ENCODE results near the gene REPS2.

REPS2 gene

GRCh38 chrX:17014216-17014615 lies 67.8 kb downstream of the REPS2 start:
- H3K4me3 ChIP-seq (ENCODE audit: low read length): no peak overlapping the region
- no peak for DNase-seq (ENCODE audit: low read depth)
- TF ChIP-seq, protein P1, sequence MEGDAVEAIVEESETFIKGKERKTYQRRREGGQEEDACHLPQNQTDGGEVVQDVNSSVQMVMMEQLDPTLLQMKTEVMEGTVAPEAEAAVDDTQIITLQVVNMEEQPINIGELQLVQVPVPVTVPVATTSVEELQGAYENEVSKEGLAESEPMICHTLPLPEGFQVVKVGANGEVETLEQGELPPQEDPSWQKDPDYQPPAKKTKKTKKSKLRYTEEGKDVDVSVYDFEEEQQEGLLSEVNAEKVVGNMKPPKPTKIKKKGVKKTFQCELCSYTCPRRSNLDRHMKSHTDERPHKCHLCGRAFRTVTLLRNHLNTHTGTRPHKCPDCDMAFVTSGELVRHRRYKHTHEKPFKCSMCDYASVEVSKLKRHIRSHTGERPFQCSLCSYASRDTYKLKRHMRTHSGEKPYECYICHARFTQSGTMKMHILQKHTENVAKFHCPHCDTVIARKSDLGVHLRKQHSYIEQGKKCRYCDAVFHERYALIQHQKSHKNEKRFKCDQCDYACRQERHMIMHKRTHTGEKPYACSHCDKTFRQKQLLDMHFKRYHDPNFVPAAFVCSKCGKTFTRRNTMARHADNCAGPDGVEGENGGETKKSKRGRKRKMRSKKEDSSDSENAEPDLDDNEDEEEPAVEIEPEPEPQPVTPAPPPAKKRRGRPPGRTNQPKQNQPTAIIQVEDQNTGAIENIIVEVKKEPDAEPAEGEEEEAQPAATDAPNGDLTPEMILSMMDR (conservative IDR thresholded peaks at IDR 0.05; ENCODE audit: low read depth, low read length): no peak

- H3K4me3 ChIP-seq (ENCODE audit: low read length): no peak overlapping the region
- TF ChIP-seq, protein P1 (conservative IDR thresholded peaks at IDR 0.05; ENCODE audit: low read depth, low read length): no peak
- no peak for DNase-seq (ENCODE audit: low read depth)
These were observed 70.7 kb downstream of the REPS2 start for GRCh38 chrX:17017134-17017533.

- TF ChIP-seq, protein P1 (conservative IDR thresholded peaks at IDR 0.05; ENCODE audit: low read depth, low read length): no peak
- no peak overlapping the region for H3K4me3 ChIP-seq (ENCODE audit: low read length)
- no peak for DNase-seq (ENCODE audit: low read depth)
These were observed 73.9 kb downstream of the REPS2 start for GRCh38 chrX:17020356-17020755.

DNA sequence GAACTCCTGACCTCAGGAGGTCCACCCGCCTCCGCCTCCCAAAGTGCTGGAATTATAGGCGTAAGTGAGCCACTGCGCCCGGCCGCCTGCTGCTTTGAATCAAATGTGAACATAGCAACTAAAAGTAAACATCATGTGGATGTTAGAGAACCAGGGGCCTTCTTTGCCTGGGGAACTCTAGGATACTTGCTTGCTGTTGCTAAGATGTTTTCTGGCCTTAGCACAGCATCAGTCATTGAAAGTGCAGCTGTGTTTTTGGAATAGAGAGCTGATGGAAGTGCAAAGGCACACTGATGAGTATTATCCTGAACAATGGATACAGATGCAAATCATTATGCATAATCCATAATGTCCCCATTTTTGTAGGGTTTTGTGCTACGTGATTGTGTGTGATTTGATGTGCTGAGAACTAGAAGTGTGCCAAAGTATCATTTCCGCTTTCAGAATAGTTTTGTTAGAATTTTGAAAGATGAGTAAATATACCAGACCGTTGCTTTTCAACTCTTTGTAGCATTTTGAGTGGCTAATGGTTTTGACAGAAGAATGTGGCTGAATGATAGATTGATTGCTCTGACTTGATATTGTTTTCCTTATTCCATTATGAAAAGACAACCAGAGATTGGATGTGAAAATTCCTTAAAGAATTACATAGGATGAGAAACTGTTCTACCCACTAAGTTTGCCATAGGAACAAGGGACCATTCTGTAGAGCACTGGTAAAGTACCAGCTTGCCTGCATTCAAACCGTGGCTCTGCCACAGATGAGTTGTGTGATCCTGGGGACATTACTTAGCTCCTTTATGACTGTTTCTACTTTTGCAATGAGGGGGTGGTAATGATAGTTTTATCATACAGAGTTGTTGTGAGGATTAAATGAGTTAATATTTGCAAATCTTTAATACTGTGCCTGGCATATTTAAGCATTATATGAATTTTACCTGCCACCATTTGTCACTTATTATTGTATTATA lies 74.7 kb downstream of the REPS2 start:
- TF ChIP-seq, protein P1 (conservative IDR thresholded peaks at IDR 0.05; ENCODE audit: low read depth, low read length): no peak
- H3K4me3 ChIP-seq (ENCODE audit: low read length): no peak overlapping the region
- no peak for DNase-seq (ENCODE audit: low read depth)

- peak; percentile 50 for DNase-seq (ENCODE audit: low read depth)
These were observed 75.6 kb downstream of the REPS2 start for GRCh38 chrX:17021851-17022604.

GRCh38 chrX:17023661-17024060 lies 77.2 kb downstream of the REPS2 start:
- TF ChIP-seq, protein P1 (conservative IDR thresholded peaks at IDR 0.05; ENCODE audit: low read depth, low read length): no peak
- DNase-seq (ENCODE audit: low read depth): no peak
- no peak overlapping the region for H3K4me3 ChIP-seq (ENCODE audit: low read length)

More at GRCh38 chrX:17021851-17022604, 75.6 kb downstream of the REPS2 start:
- H3K4me3 ChIP-seq (ENCODE audit: low read length): no peak overlapping the region
- TF ChIP-seq, protein P1 (conservative IDR thresholded peaks at IDR 0.05; ENCODE audit: low read depth, low read length): no peak

Data from retinal pigment epithelial cell (primary cell).